HCT116 (cell line): ENCODE results near the gene NCOA1. TPM values are rescaled to one million over a fixed set of nuclear protein-coding genes. Genes with fewer than 3 reads are reported as not detected.

Source experiments
- ATAC-seq: fragments of 200-7000 bp; cut with Tn5 transposase; 2 replicates; pipeline ENCODE4 v1.9.1; 2020; ENCODE audit warnings: mild to moderate bottlenecking, moderate library complexity
- BruUV-seq: library from RNA; stranded (reverse); fragments of 400-500 nt; replicated peaks from 2 replicates; lab custom pipeline; 2021; lab: Mats Ljungman, UMichigan
- CTCF ChIA-PET: fragments of 300-600 bp; sonication (Branson Sonifier 250); formaldehyde crosslinking; loops from one replicate; lab custom pipeline; 2021; ENCODE audit warnings: antibody characterized with exemption; lab: Charles Lee
- POLR2A ChIA-PET: fragments of 300-600, 350-600 bp; sonication (Branson Sonifier 250); formaldehyde crosslinking; loops from one replicate; lab custom pipeline; 2021; ENCODE audit warnings: antibody characterized with exemption; lab: Charles Lee
- RAD21 ChIA-PET, 2 experiments: fragments of 300-600 bp; sonication (Branson Sonifier 250); formaldehyde crosslinking; loops; one replicate each; lab custom pipeline; 2023; ENCODE audit warnings: low total read pairs in 2 of 2; ENCODE audit not compliant: uncharacterized antibody in 2 of 2, unreplicated experiment in 2 of 2, low non-redundant PET in 1 of 2; lab: Charles Lee
- DNase-seq: peaks from one replicate; pipeline ENCODE4 v3.0.0-alpha.2; 2010; ENCODE audit warnings: low read depth, low spot score
- H2AFZ ChIP-seq: fragments of 200-600 bp; shearing (Covaris generic), sonication (generic); 2 replicates; pipeline ENCODE4 v1.6.1; 2017; ENCODE audit warnings: low read depth, mixed run types, mixed read lengths, antibody characterized with exemption, low read length; ENCODE audit not compliant: poor library complexity, severe bottlenecking
- H3K27ac ChIP-seq: 2 replicates; pipeline ENCODE4 v1.5.1; 2012; ENCODE audit warnings: low read depth, low read length
- H3K27me3 ChIP-seq: fragments of 200-600 bp; sonication (generic); 2 replicates; pipeline ENCODE4 v1.6.1; 2016; ENCODE audit warnings: mixed run types, low read length, mixed read lengths; ENCODE audit not compliant: insufficient read depth
- H3K36me3 ChIP-seq, 2 experiments: fragments of 200-500 bp in 1 of 2; fragments of 200-600 bp in 1 of 2; sonication (Bioruptor generic) in 1 of 2; sonication (generic) in 1 of 2; 2 replicates each; pipeline versions ENCODE4 v1.5.1 to v1.6.1; 2014 to 2016; ENCODE audit warnings: low read length in 2 of 2, inconsistent platforms in 1 of 2, mixed read lengths in 1 of 2, mixed run types in 1 of 2; ENCODE audit not compliant: insufficient read depth in 2 of 2, control insufficient read depth in 1 of 2
- H3K4me1 ChIP-seq, 2 experiments: fragments of 200-600 bp in 1 of 2; sonication (generic) in 1 of 2; 2 replicates each; pipeline versions ENCODE4 v1.5.1 to v1.6.1; 2012 to 2017; ENCODE audit warnings: low read length in 2 of 2, inconsistent platforms in 1 of 2, mild to moderate bottlenecking in 1 of 2, mixed read lengths in 1 of 2, mixed run types in 1 of 2, moderate library complexity in 1 of 2; ENCODE audit not compliant: insufficient read depth in 2 of 2, control insufficient read depth in 1 of 2
- H3K4me2 ChIP-seq: fragments of 200-600 bp; sonication (generic); 2 replicates; pipeline ENCODE4 v1.6.1; 2017; ENCODE audit warnings: mixed run types, low read length, mixed read lengths
- H3K4me3 ChIP-seq, 2 experiments: fragments of 200-600 bp in 1 of 2; sonication (generic) in 1 of 2; replicated peaks in 1 of 2; 2 replicates each; pipeline ENCODE4 v1.5.1; 2011 to 2016; ENCODE audit warnings: low read length in 2 of 2, control low read depth in 1 of 2, low read depth in 1 of 2, mild to moderate bottlenecking in 1 of 2, mixed read lengths in 1 of 2, mixed run types in 1 of 2
- H3K79me2 ChIP-seq: fragments of 200-600 bp; sonication (generic); 2 replicates; pipeline ENCODE4 v1.6.1; 2017; ENCODE audit warnings: mild to moderate bottlenecking, mixed run types, low read length, moderate library complexity, mixed read lengths; ENCODE audit not compliant: insufficient read depth
- H3K9ac ChIP-seq: fragments of 200-600 bp; sonication (generic); 2 replicates; pipeline ENCODE4 v1.6.1; 2016; ENCODE audit warnings: low read length, mixed read lengths
- H3K9me2 ChIP-seq: fragments of 200-600 bp; sonication (generic), shearing (Covaris generic); 2 replicates; pipeline ENCODE4 v1.6.1; 2017; ENCODE audit warnings: mixed run types, mild to moderate bottlenecking, moderate library complexity; ENCODE audit not compliant: insufficient read depth
- H3K9me3 ChIP-seq, 2 experiments: fragments of 200-500 bp in 1 of 2; fragments of 200-600 bp in 1 of 2; sonication (Bioruptor generic) in 1 of 2; sonication (generic) in 1 of 2; 2 replicates each; pipeline ENCODE4 v1.6.1; 2014 to 2017; ENCODE audit warnings: low read length in 2 of 2, mixed read lengths in 2 of 2, inconsistent platforms in 1 of 2, low read depth in 1 of 2, mild to moderate bottlenecking in 1 of 2, mixed run types in 1 of 2, moderate library complexity in 1 of 2; ENCODE audit not compliant: control insufficient read depth in 1 of 2, insufficient read depth in 1 of 2
- H4K20me1 ChIP-seq: fragments of 200-600 bp; sonication (generic), shearing (Covaris generic); 2 replicates; pipeline ENCODE4 v1.6.1; 2017; ENCODE audit warnings: mixed run types, mild to moderate bottlenecking, moderate library complexity; ENCODE audit not compliant: insufficient read depth
- EGR1 ChIP-seq: IDR thresholded peaks from 2 replicates; pipeline ENCODE4 v1.6.1; 2012; ENCODE audit warnings: low read depth
- POLR2A ChIP-seq: IDR thresholded peaks from 2 replicates; pipeline ENCODE4 v1.7.0; 2011; ENCODE audit warnings: borderline replicate concordance; ENCODE audit not compliant: insufficient read depth, insufficient read length; ENCODE audit errors: extremely low read depth
- RAD21 ChIP-seq: IDR thresholded peaks from 2 replicates; pipeline ENCODE4 v1.6.1; 2012; ENCODE audit warnings: low read depth, mild to moderate bottlenecking
- SP1 ChIP-seq: IDR thresholded peaks from 2 replicates; pipeline ENCODE4 v1.6.1; 2012; ENCODE audit warnings: low read depth
- YY1 ChIP-seq: IDR thresholded peaks from 2 replicates; pipeline ENCODE4 v1.6.1; 2011; ENCODE audit warnings: low read length, low read depth, moderate library complexity, mild to moderate bottlenecking; ENCODE audit not compliant: insufficient replicate concordance; ENCODE audit errors: extremely low read depth
- ZFX ChIP-seq: fragments of 450-650 bp; IDR thresholded peaks from 2 replicates; pipeline ENCODE4 v1.6.1; 2017
- intact Hi-C: fragments of 100-400 bp; cut with micrococcal nuclease; formaldehyde crosslinking; loops from 2 replicates; pipeline ENCODE4 v1.10.0; 2022
- total RNA-seq: library from RNA; stranded (reverse); gene quantifications from one replicate; pipeline ENCODE4 v1.2.1, GENCODE V29; 2021; ENCODE audit not compliant: unreplicated experiment
- TF ChIP-seq, protein P1 (sequence below), 3 experiments: fragments of 200-600 bp in 1 of 3; sonication (generic) in 1 of 3; IDR thresholded peaks in 2 of 3; conservative IDR thresholded peaks in 1 of 3; 2 replicates each; pipeline ENCODE4 v1.5.1; 2012 to 2017; ENCODE audit warnings: low read depth in 2 of 3, low read length in 2 of 3, antibody characterized with exemption in 1 of 3, borderline replicate concordance in 1 of 3, control low read depth in 1 of 3, mild to moderate bottlenecking in 1 of 3, mixed read lengths in 1 of 3, mixed run types in 1 of 3, moderate library complexity in 1 of 3; ENCODE audit not compliant: insufficient read depth in 1 of 3

NCOA1 gene
- total RNA-seq, 1 experiment from 2014 or later: 10.4 TPM

DNA sequence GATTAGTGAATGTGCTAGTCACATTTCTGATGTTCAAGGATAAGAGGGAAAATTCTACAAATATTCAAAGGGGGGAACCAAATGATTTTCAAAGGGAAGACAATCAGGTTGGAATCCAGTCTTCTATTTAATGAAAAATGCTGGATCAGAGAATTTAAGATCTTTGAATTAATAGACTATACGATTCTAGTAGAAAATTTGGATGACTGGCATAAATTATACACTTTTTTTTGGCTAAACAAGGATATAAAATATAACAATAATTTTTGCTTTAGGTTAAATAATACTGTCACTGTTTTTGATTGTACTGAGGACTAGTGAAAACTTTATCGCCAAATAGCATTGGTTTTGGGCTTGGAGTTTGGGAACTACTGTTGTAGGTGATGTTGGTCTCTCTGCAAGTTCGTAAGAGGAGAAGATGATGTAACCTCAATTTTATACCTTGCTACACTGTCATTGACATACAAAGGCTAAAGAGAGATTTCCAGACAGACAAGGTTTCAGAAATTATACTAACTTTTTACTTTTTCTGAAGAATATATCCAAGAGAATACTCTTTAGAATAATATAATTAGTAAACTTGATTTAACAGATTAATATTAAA lies 51.3 kb downstream of the NCOA1 start (continued):
- TF ChIP-seq, protein P1, sequence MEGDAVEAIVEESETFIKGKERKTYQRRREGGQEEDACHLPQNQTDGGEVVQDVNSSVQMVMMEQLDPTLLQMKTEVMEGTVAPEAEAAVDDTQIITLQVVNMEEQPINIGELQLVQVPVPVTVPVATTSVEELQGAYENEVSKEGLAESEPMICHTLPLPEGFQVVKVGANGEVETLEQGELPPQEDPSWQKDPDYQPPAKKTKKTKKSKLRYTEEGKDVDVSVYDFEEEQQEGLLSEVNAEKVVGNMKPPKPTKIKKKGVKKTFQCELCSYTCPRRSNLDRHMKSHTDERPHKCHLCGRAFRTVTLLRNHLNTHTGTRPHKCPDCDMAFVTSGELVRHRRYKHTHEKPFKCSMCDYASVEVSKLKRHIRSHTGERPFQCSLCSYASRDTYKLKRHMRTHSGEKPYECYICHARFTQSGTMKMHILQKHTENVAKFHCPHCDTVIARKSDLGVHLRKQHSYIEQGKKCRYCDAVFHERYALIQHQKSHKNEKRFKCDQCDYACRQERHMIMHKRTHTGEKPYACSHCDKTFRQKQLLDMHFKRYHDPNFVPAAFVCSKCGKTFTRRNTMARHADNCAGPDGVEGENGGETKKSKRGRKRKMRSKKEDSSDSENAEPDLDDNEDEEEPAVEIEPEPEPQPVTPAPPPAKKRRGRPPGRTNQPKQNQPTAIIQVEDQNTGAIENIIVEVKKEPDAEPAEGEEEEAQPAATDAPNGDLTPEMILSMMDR (IDR thresholded peaks at IDR 0.05 in 2 of 3, conservative IDR thresholded peaks at IDR 0.05 in 1 of 3; ENCODE audit: borderline replicate concordance in 1 of 3, insufficient read depth in 1 of 3, low read depth in 2 of 3, low read length in 2 of 3): no peak
- no peak for TF ChIP-seq POLR2A
- TF ChIP-seq ZFX: no peak
- no peak for TF ChIP-seq EGR1
- TF ChIP-seq SP1: no peak
- TF ChIP-seq YY1: no peak

DNA sequence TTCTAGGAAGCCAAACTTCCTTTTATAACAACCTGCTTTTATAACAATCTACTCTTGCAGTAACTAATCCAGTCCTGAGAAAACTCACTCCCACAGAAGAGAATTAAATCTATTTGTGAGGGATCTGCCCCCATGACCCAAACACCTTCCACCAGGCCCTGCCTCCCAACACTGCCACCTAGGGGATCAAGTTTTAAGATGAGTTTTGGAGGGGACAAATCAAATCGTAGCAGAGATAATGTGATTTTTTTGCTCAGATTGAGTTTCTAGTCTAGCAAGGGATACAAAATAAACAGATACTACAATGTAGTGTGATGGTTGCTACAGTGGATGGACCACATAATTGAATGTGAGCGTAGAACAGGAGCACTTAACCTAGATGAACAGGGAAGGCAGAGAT lies 52.2 kb downstream of the NCOA1 start:
- no peaks in the 10 kb centered on the region for H3K9me3 ChIP-seq
- no peak overlapping the region for H3K9ac ChIP-seq
- CTCF ChIA-PET: no interaction called here
- H4K20me1 ChIP-seq: no peaks in the 10 kb centered on the region
- POLR2A ChIA-PET: no interaction called here
- H3K79me2 ChIP-seq: no peaks in the 10 kb centered on the region
- H3K27ac ChIP-seq: no peak overlapping the region
- H3K4me2 ChIP-seq: no peak overlapping the region
- no peak overlapping the region for H2AFZ ChIP-seq
- H3K4me3 ChIP-seq: no peak overlapping the region
- DNase-seq: no peak
- intact Hi-C loops: no loop called here
- H3K27me3 ChIP-seq: no peaks in the 10 kb centered on the region
- no peaks in the 10 kb centered on the region for H3K36me3 ChIP-seq
- no TSS peak for BruUV-seq
- no peak for ATAC-seq
- RAD21 ChIA-PET: no interaction called here
- H3K9me2 ChIP-seq: no peaks in the 10 kb centered on the region
- no peak for TF ChIP-seq RAD21
- TF ChIP-seq, protein P1 (IDR thresholded peaks at IDR 0.05 in 2 of 3, conservative IDR thresholded peaks at IDR 0.05 in 1 of 3; ENCODE audit: borderline replicate concordance in 1 of 3, insufficient read depth in 1 of 3, low read depth in 2 of 3, low read length in 2 of 3): peak in 1 of 3 experiments; percentile 63; a peak in 2 of 6 replicates
- TF ChIP-seq, all 23 proteins: peak for 1
- H3K4me1 ChIP-seq: no peaks in the 10 kb centered on the region
